Coronary artery (tissue), 2 donors: ENCODE data around the gene SGCG.
"Not testable (repeated sequence)": the region's sequence is repeated elsewhere in the genome, so short reads cannot be mapped to it uniquely, and the experiment has no call there.

Experiments used
- DNase-seq: peaks from one replicate; pipeline ENCODE4 v3.0.0-alpha.2; 2017; ENCODE audit warnings: low spot score
- H3K27ac ChIP-seq, 2 donors: fragments of 200-600 bp; sonication (generic); one replicate each; pipeline ENCODE4 v1.5.1; 2016 to 2019
- H3K4me3 ChIP-seq: fragments of 200-600 bp; sonication (generic); 2 replicates; pipeline ENCODE4 v1.5.1; 2016; ENCODE audit warnings: mild to moderate bottlenecking, moderate library complexity
- TF ChIP-seq, protein P1 (sequence below): fragments of 200-600 bp; sonication (generic); IDR thresholded peaks from one replicate; pipeline ENCODE4 v1.5.1; 2019; ENCODE audit warnings: antibody characterized with exemption

Gene SGCG

DNA sequence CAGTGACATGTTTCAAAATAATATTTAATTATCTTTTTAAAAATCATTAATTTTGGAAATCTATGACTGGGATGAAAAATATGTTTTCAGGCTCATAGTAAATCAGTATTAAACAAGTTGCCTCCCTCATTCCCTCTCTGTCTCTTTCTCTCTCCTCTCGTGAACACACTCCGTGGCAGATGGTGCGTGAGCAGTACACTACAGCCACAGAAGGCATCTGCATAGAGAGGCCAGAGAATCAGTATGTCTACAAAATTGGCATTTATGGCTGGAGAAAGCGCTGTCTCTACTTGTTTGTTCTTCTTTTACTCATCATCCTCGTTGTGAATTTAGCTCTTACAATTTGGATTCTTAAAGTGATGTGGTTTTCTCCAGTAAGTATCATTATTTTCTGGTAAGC is 22.7 kb downstream of the SGCG start:
- no peak for DNase-seq
- TF ChIP-seq, protein P1, sequence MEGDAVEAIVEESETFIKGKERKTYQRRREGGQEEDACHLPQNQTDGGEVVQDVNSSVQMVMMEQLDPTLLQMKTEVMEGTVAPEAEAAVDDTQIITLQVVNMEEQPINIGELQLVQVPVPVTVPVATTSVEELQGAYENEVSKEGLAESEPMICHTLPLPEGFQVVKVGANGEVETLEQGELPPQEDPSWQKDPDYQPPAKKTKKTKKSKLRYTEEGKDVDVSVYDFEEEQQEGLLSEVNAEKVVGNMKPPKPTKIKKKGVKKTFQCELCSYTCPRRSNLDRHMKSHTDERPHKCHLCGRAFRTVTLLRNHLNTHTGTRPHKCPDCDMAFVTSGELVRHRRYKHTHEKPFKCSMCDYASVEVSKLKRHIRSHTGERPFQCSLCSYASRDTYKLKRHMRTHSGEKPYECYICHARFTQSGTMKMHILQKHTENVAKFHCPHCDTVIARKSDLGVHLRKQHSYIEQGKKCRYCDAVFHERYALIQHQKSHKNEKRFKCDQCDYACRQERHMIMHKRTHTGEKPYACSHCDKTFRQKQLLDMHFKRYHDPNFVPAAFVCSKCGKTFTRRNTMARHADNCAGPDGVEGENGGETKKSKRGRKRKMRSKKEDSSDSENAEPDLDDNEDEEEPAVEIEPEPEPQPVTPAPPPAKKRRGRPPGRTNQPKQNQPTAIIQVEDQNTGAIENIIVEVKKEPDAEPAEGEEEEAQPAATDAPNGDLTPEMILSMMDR: no peak
- H3K4me3 ChIP-seq: no peak overlapping the region
- no peak overlapping the region for H3K27ac ChIP-seq

DNA sequence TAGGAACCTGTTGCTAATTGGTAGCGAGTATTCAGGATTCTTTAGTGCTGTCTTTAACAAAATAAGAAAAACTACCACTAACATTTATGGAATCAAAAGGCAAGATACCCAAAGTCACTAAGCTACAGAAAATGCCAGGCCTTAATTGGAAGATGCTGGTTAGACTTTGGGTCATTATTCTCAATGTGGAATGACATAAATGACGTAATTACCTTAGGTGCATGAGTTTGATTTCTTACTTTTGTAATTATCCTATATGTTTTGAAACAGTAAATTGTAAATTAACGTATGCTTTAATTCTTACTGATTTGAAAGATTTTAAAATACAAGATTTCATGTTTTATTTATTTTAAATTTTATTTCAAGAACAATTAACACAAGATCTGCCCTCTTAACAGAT is 25.0 kb downstream of the SGCG start:
- Histone ChIP-seq H3K27ac (no peak overlapping the region), H3K4me3 (no peak overlapping the region)
- DNase-seq: no peak
- TF ChIP-seq, protein P1: no peak

DNA sequence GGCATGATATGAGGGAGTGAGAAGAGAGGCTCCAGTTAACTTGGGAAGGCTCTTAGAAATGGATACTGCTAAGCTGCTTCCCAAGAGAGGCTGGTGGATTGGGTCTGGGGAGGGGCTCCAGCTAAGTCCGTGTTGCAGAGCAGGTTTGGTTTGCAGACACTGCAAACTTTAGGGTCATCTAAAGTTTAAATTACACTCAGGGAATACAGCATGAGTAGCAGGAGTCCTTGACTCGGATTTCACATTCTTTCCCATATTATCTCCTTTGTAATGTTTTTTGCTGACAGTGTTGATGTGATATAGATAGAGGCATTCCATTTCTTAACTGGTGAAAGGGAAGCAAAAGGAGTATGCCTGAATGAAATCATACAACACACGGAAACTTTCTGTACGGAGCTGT is 31.9 kb downstream of the SGCG start:
- DNase-seq: no peak
- Histone ChIP-seq H3K4me3 (no peak overlapping the region), H3K27ac (no peak overlapping the region)
- TF ChIP-seq, protein P1: no peak

DNA sequence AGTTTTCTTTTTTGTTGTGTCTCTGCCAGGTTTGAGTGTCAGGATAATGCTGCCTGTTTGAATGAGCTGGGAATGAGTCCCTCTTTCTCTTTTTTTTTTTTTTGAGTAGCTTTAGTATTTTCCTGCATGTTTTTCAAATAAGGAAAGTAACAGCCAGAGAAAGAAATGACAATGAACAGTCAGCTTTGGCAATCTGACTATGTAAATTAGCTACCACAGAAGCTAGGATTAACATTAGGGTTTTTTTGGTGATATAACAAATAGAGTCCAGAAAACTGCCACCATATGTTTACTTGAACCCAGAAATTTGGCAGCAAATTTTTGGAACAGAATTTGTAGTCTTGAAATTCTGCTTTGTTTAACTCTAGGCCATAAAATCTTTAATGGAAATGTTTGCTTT is 50.5 kb downstream of the SGCG start:
- TF ChIP-seq, protein P1: no peak
- no peak overlapping the region for H3K27ac ChIP-seq
- H3K4me3 ChIP-seq: no peak overlapping the region

DNA sequence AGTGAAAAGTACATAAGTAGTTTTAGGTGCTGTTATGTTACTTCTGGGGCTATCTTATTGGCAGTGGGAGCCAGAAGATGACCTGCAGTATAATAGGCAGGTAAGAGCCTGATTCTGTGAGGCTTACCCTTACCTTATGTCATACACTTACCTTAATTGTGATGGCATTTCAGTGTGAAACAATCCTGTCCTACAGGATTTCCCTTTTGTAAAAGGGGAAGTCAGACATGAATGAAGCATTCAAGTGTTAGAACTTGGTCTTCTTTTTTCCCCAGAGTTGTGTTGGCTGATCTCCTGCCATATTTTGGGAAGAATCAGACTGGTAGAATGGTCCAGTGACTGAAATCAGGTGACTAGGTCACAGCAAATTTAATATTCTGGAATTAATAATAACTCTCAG is 55.2 kb downstream of the SGCG start:
- Histone ChIP-seq H3K27ac (no peak overlapping the region), H3K4me3 (no peak overlapping the region)
- DNase-seq: no peak
- TF ChIP-seq, protein P1: no peak

More for the DNA sequence above, 50.5 kb downstream of the SGCG start:
- DNase-seq: no peak

DNA sequence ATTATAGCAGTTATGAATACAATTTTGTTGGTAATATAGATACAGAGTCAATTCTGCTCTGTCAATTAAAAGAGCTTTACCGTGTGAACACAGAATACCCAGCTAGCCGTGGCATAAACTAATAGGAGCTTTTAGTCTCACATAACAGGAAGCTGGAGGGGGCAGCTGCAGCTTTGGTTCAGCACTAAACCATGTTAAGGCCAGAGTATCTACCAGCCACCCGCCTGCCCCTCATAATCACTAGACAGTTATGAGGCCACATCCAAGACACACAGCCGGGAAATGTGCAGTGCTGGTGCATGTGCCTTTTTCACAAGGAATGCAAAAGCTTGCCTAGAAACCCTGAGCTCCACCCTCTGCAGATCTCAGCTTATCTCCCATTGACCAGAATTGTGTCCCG is 62.3 kb downstream of the SGCG start:
- TF ChIP-seq, protein P1: no peak
- Histone ChIP-seq H3K4me3 (no peak overlapping the region), H3K27ac (no peak overlapping the region)
- no peak for DNase-seq

DNA sequence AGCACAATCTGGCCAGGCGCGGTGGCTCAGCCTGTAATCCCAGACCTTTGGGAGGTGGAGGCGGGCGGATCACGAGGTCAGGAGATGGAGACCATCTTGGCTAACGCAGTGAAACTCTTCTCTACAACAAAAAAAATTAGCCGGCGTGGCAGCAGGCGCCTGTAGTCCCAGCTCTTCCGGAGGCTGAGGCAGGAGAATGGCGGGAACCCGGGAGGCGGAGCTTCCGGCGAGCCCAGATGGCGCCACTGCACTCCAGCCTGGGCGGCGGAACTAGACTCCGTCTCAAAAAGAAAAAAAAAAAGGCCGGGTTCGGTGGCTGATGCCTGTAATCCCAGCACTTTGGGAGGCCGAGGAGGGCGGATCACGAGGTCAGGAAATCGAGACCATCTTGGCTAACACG is 67.6 kb downstream of the SGCG start:
- not testable (repeated sequence) for DNase-seq, H3K4me3 ChIP-seq, H3K27ac ChIP-seq

DNA sequence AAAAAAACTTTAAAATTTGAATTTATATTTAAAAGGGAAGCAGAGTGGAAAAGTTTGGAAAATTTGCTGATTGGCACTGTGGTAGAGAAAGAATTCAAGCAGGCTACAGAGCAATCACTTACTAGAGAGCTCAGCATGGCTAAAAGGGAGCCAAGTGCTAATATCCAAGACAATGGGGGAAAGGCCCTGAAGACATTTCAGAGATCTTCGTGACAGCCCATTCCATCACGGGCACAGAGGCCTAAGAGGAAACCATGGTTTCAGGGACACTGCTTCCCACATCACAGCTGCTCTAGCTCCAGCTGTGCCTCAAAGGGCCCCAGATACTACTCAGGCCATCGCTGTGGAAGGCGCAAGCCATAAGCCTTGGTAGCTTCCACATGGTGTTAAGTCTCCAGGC is 73.7 kb downstream of the SGCG start:
- Histone ChIP-seq H3K4me3 (no peak overlapping the region), H3K27ac (no peak overlapping the region)
- DNase-seq: no peak
- TF ChIP-seq, protein P1: no peak
